Lung (tissue), 12 donors: Measurements from ENCODE around the gene CEND1. TPM values are rescaled to one million over a fixed set of nuclear protein-coding genes. Genes with fewer than 3 reads are reported as not detected.

Experiments
- ATAC-seq: fragments of 200-7000 bp; cut with Tn5 transposase; one replicate; pipeline ENCODE4 v1.9.1; 2020; ENCODE audit warnings: moderate number of reproducible peaks; ENCODE audit not compliant: insufficient read depth, low FRiP score
- DNase-seq, 3 donors: peaks; one replicate each; pipeline ENCODE4 v3.0.0-alpha.2; 2013 to 2017
- H3K27ac ChIP-seq, 2 donors: one replicate each; pipeline ENCODE4 v1.5.1; 2013; ENCODE audit warnings: mild to moderate bottlenecking in 2 of 2, moderate library complexity in 2 of 2, control low read depth in 1 of 2, inconsistent platforms in 1 of 2, low read depth in 1 of 2, low read length in 1 of 2
- H3K27me3 ChIP-seq, 3 donors: one replicate each; pipeline ENCODE4 v1.5.1; 2013; ENCODE audit warnings: low read length in 2 of 3; ENCODE audit not compliant: control insufficient read depth in 3 of 3, insufficient read depth in 3 of 3
- H3K36me3 ChIP-seq, 4 donors: one replicate each; pipeline ENCODE4 v1.5.1; 2013; ENCODE audit warnings: low read length in 4 of 4, mild to moderate bottlenecking in 1 of 4, moderate library complexity in 1 of 4; ENCODE audit not compliant: control insufficient read depth in 4 of 4, insufficient read depth in 4 of 4
- H3K4me1 ChIP-seq, 5 donors: one replicate each; pipeline ENCODE4 v1.5.1; 2013; ENCODE audit warnings: low read length in 5 of 5, mild to moderate bottlenecking in 2 of 5, moderate library complexity in 1 of 5; ENCODE audit not compliant: control insufficient read depth in 5 of 5, insufficient read depth in 5 of 5
- H3K4me3 ChIP-seq: one replicate; pipeline ENCODE4 v1.5.1; 2013; ENCODE audit warnings: mild to moderate bottlenecking, control low read depth, moderate library complexity
- H3K9ac ChIP-seq, 2 donors: one replicate each; pipeline ENCODE4 v1.5.1; 2013; ENCODE audit warnings: low read length in 2 of 2, control low read depth in 1 of 2; ENCODE audit not compliant: insufficient read depth in 1 of 2
- H3K9me3 ChIP-seq, 4 donors: one replicate each; pipeline ENCODE4 v1.5.1; 2013; ENCODE audit warnings: low read length in 3 of 4, mild to moderate bottlenecking in 1 of 4, moderate library complexity in 1 of 4; ENCODE audit not compliant: control insufficient read depth in 4 of 4, insufficient read depth in 3 of 4
- WGBS, 2 donors: extraction: QIAGEN DNeasy Blood & Tissue Kit; methylation state at CpG; one replicate each; pipeline ENCODE4 v1.1.7; 2013; 5-methylcytosine and 5-hydroxymethylcytosine counted together
- polyA plus RNA-seq, 2 donors: library from polyadenylated mRNA; stranded (reverse); fragments of 200-250 nt; gene quantifications; one replicate each; pipeline ENCODE4 v1.2.1, GENCODE V29; 2013
- total RNA-seq, 2 donors: library from RNA; depleted of rRNA in 1 of 2; stranded (reverse); fragments of >200 nt in 1 of 2; gene quantifications; one replicate each; pipeline ENCODE4 v1.2.1, GENCODE V29; 2014 to 2021
- TF ChIP-seq, protein P1 (sequence below): IDR thresholded peaks from 2 replicates; pipeline ENCODE4 v1.5.1; 2012; ENCODE audit warnings: mild to moderate bottlenecking; ENCODE audit errors: control extremely low read depth, extremely low read depth
- donor health status: control.
- donor health status: control.
- donor health status: Bipolar disorder and iron deficiency.
- donor health status: healthy.
- donor health status: DM: yes; HTN: yes; CAD: no.

The CEND1 gene
- total and polyA plus RNA-seq, 4 donors = 0.10 to 0.18 (median 0.14) TPM; not detected in 1

DNA sequence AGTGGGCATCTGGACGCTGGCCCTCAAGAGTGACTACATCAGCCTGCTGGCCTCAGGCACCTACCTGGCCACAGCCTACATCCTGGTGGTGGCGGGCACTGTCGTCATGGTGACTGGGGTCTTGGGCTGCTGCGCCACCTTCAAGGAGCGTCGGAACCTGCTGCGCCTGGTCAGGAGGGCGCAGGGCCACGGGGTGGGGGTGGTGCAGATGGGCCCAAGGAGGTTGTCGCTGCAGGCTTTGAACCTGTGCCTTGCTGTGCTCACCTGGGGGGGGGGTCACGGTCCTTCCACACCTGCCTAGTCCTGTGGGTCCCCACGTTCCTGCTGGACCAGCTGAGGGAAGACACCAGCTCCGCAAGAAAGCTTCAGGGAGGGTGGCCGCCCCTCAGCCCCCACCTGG, 46.4 kb upstream of the CEND1 start:
- no peak for DNase-seq
- H3K27ac ChIP-seq = no peak overlapping the region
- H3K9me3 ChIP-seq = no peaks in the 10 kb centered on the region
- 93 to 96% methylated on average over 14 of the region's 14 CpGs for WGBS, 2 donors
- H3K9ac ChIP-seq = no peak overlapping the region
- H3K4me3 ChIP-seq = no peak overlapping the region
- H3K4me1 ChIP-seq = peaks cover 6 to 39% (median 8%) of the 10 kb centered on the region in 5 donors
- TF ChIP-seq, protein P1, sequence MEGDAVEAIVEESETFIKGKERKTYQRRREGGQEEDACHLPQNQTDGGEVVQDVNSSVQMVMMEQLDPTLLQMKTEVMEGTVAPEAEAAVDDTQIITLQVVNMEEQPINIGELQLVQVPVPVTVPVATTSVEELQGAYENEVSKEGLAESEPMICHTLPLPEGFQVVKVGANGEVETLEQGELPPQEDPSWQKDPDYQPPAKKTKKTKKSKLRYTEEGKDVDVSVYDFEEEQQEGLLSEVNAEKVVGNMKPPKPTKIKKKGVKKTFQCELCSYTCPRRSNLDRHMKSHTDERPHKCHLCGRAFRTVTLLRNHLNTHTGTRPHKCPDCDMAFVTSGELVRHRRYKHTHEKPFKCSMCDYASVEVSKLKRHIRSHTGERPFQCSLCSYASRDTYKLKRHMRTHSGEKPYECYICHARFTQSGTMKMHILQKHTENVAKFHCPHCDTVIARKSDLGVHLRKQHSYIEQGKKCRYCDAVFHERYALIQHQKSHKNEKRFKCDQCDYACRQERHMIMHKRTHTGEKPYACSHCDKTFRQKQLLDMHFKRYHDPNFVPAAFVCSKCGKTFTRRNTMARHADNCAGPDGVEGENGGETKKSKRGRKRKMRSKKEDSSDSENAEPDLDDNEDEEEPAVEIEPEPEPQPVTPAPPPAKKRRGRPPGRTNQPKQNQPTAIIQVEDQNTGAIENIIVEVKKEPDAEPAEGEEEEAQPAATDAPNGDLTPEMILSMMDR = no peak
- H3K27me3 ChIP-seq = peaks cover 0 to 5% (median 1%) of the 10 kb centered on the region in 3 donors
- no peak for ATAC-seq
- H3K36me3 ChIP-seq = peaks cover 4 to 46% (median 18%) of the 10 kb centered on the region in 4 donors

DNA sequence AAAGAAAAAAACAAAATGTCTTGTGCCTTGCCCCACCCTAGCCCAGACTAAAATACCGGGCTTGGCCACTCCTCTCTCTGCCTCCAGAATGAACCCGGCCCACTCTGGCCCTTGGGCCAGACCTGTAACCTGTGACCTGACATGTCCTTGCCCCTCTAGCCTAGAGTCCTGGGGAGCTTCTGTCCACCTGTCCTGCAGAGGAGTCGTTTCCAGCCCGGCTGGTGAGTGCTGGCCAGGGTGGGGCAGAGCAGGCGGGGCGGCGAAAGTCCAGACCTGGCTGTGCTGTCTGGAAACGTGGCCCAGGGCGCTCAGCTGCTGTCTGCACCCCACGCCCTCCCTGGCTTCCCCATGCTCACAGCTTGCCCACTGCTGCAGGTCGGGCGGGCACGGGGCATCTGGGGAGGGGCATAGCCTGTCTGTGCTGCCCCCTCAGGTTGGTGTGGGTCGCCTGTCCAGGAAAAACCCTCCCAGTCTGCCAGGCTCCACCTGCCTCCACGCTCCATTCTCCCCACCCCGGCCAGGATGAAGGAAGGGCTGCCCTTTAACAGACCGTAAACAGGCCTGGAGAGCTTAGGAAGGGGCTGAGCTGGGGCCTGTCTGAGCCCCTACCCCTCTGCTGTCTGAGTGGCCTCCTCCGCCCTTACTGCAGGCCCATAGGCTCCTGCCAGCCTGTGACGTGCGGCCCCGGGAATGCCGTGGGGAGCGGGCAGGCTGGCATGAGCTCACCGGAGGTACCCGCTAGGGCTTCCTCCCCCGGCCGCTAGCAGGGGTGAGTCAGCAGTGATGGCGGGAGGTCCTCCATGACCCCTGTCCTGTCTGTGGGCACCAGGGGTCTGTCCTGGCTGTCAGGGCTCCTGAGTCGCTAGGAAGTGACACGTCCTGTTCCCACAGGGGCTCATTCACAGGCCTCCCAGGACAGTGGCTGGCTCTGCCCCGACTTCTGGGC, 44.8 kb upstream of the CEND1 start:
- no peaks in the 10 kb centered on the region for H3K9me3 ChIP-seq
- 19 to 32% methylated on average over 30 to 31 of the region's 31 CpGs for WGBS, 2 donors
- H3K36me3 ChIP-seq = peaks cover 0 to 36% (median 15%) of the 10 kb centered on the region in 4 donors
- TF ChIP-seq, protein P1 = no peak
- H3K4me3 ChIP-seq = peak overlapping the region; percentile 0
- H3K9ac ChIP-seq = no peak overlapping the region
- peaks cover 0 to 15% (median 6%) of the 10 kb centered on the region in 3 donors for H3K27me3 ChIP-seq
- DNase-seq (peak in 2 of 3 donors; percentile 37 to 50), ATAC-seq (peak; percentile 44)
- H3K27ac ChIP-seq = peak overlapping the region; percentile 88 to 95
- peaks cover 0 to 46% (median 12%) of the 10 kb centered on the region in 5 donors for H3K4me1 ChIP-seq

DNA sequence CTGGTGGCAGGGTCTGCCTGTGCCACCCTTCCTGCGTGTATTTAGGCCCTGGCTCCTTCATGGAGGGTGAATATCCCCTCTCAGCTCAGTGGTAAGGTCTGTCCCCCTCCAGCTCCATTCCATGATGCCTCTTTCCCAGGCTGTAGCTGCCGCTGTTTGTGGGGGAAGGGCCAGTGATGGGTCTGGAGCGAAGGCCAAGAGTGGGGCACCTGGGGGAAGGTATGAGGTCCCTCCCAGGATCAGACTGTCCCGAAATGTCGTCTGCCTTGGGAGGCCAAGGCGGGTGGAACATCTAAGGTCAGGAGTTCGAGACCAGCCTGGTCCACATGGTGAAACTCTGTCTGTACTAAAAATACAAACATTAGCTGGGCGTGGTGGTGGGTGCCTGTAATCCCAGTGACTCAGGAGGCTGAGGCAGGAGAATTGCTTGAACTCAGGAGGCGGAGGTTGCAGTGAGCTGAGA, 44.0 kb upstream of the CEND1 start:
- TF ChIP-seq, protein P1 = no peak
- H3K27me3 ChIP-seq = peaks cover 0 to 21% (median 11%) of the 10 kb centered on the region in 3 donors
- no peaks in the 10 kb centered on the region for H3K9me3 ChIP-seq
- H3K4me1 ChIP-seq = peaks cover 0 to 54% (median 20%) of the 10 kb centered on the region in 5 donors
- peak overlapping the region in 1 of 2 donors; percentile 19 for H3K9ac ChIP-seq
- H3K4me3 ChIP-seq = peak overlapping the region; percentile 70
- H3K27ac ChIP-seq = peak overlapping the region; percentile 88 to 95
- peaks cover 0 to 28% (median 14%) of the 10 kb centered on the region in 4 donors for H3K36me3 ChIP-seq
- DNase-seq = no peak
- ATAC-seq = no peak
- WGBS, 2 donors = 40 to 64% methylated on average over 9 of the region's 9 CpGs
